OCI-LY7 (cell line): ENCODE measurements around the gene ZMYM5. TPM values are rescaled to one million over a fixed set of nuclear protein-coding genes. Genes with fewer than 3 reads are reported as not detected.
A peak's percentile ranks its signal among the peaks of the same experiment; 100 is the strongest.
"Not testable (repeated sequence)": the region's sequence is repeated elsewhere in the genome, so short reads cannot be mapped to it uniquely, and the experiment has no call there.

Experiments
- BruUV-seq: library from RNA; stranded (reverse); fragments of 400-500 nt; replicated peaks from 2 replicates; lab custom pipeline; 2021; lab: Mats Ljungman, UMichigan
- CTCF ChIA-PET: fragments of 300-600 bp; sonication (Branson Sonifier 250); formaldehyde crosslinking; loops from one replicate; lab custom pipeline; 2022; ENCODE audit warnings: antibody characterized with exemption; ENCODE audit not compliant: unreplicated experiment; lab: Charles Lee
- POLR2A ChIA-PET: fragments of 300-600 bp; sonication (Branson Sonifier 250); formaldehyde crosslinking; loops from one replicate; lab custom pipeline; 2022; ENCODE audit warnings: antibody characterized with exemption; lab: Charles Lee
- DNase-seq: peaks from one replicate; pipeline ENCODE4 v3.0.0-alpha.2; 2015; ENCODE audit warnings: low spot score
- H2AFZ ChIP-seq: fragments of 200-600 bp; sonication (generic), shearing (Covaris generic); 2 replicates; pipeline ENCODE4 v1.6.1; 2014; ENCODE audit warnings: mild to moderate bottlenecking, antibody characterized with exemption, low read length, moderate library complexity
- H3K27ac ChIP-seq: fragments of 200-600 bp; sonication (generic); 2 replicates; pipeline ENCODE4 v1.5.1; 2014; ENCODE audit warnings: mixed run types, low read depth, mild to moderate bottlenecking, moderate library complexity, low read length, inconsistent platforms; ENCODE audit not compliant: poor library complexity, severe bottlenecking
- H3K36me3 ChIP-seq: fragments of 200-600 bp; sonication (generic); 2 replicates; pipeline ENCODE4 v1.6.1; 2014; ENCODE audit warnings: mild to moderate bottlenecking, antibody characterized with exemption, low read length, moderate library complexity, mixed read lengths; ENCODE audit not compliant: insufficient read depth
- H3K4me1 ChIP-seq: fragments of 200-600 bp; sonication (generic); 2 replicates; pipeline ENCODE4 v1.5.1; 2014; ENCODE audit warnings: mild to moderate bottlenecking, low read length; ENCODE audit not compliant: insufficient read depth, poor library complexity, severe bottlenecking
- H3K4me2 ChIP-seq: fragments of 200-600 bp; sonication (generic); 2 replicates; pipeline ENCODE4 v1.6.1; 2014; ENCODE audit warnings: mild to moderate bottlenecking, low read length
- H3K4me3 ChIP-seq: fragments of 200-600 bp; sonication (generic); 2 replicates; pipeline ENCODE4 v1.5.1; 2014; ENCODE audit warnings: mild to moderate bottlenecking, low read depth, low read length; ENCODE audit not compliant: poor library complexity, severe bottlenecking
- H3K79me2 ChIP-seq: fragments of 200-600 bp; sonication (generic); 2 replicates; pipeline ENCODE4 v1.6.1; 2016; ENCODE audit warnings: low read depth, mild to moderate bottlenecking, low read length, moderate library complexity, mixed read lengths; ENCODE audit not compliant: insufficient read depth
- H3K9me2 ChIP-seq: fragments of 200-600 bp; sonication (generic); 2 replicates; pipeline ENCODE4 v1.6.1; 2016; ENCODE audit warnings: mild to moderate bottlenecking, low read length, mixed read lengths; ENCODE audit not compliant: insufficient read depth
- H3K9me3 ChIP-seq: fragments of 200-600 bp; sonication (generic); 2 replicates; pipeline ENCODE4 v1.6.1; 2014; ENCODE audit warnings: mild to moderate bottlenecking, mixed run types, low read length, mixed read lengths
- H4K20me1 ChIP-seq: fragments of 200-600 bp; sonication (generic); 2 replicates; pipeline ENCODE4 v1.6.1; 2014; ENCODE audit warnings: mild to moderate bottlenecking, antibody characterized with exemption, low read length, moderate library complexity, mixed read lengths; ENCODE audit not compliant: insufficient read depth
- EZH2phosphoT487 ChIP-seq: fragments of 200-600 bp; sonication (generic); IDR thresholded peaks from 2 replicates; pipeline ENCODE4 v1.6.1; 2018; ENCODE audit warnings: low read depth, borderline replicate concordance, mild to moderate bottlenecking, mixed run types, antibody characterized with exemption, low read length, moderate library complexity, mixed read lengths
- intact Hi-C: fragments of 100-400 bp; cut with micrococcal nuclease; formaldehyde crosslinking; loops from one replicate; pipeline ENCODE4 v1.10.0; 2022; ENCODE audit not compliant: unreplicated experiment
- total RNA-seq, 2 experiments: library from RNA; depleted of rRNA in 1 of 2; stranded (reverse); fragments of >200 nt in 1 of 2; shearing (Covaris generic) in 1 of 2; gene quantifications; 2 replicates each; pipeline ENCODE4 v1.2.3, GENCODE V29; 2014 to 2022
- TF ChIP-seq, protein P1 (sequence below): fragments of 200-600 bp; sonication (generic); conservative IDR thresholded peaks from 2 replicates; pipeline ENCODE4 v1.5.1; 2014; ENCODE audit warnings: mild to moderate bottlenecking, antibody characterized with exemption, low read length, moderate library complexity, mixed read lengths

The ZMYM5 gene
- total RNA-seq, 2 experiments from 2014 or later, result 10.2 to 15.2 TPM

GRCh38 chr13:19781526-19781925 is 81.9 kb downstream of the ZMYM5 start:
- H3K27ac ChIP-seq, result peak overlapping the region; percentile 92
- H3K4me2 ChIP-seq, result peak overlapping the region; percentile 79
- peaks cover 38% of the 10 kb centered on the region for H3K79me2 ChIP-seq
- peaks cover 24% of the 10 kb centered on the region for H3K36me3 ChIP-seq
- ChIA-PET POLR2A (interaction anchor here (0.5 to 1.2 kb wide), 4 partner anchors 11 to 147 kb away, joined by 3 to 4 read pairs (median 4); no protein-coding TSS in a partner anchor), CTCF (no interaction called here)
- H2AFZ ChIP-seq, result no peak overlapping the region
- H3K9me3 ChIP-seq, result peaks cover 4% of the 10 kb centered on the region; the same call in 1 of the 2 replicates
- no peak for TF ChIP-seq EZH2phosphoT487
- TF ChIP-seq, protein P1, sequence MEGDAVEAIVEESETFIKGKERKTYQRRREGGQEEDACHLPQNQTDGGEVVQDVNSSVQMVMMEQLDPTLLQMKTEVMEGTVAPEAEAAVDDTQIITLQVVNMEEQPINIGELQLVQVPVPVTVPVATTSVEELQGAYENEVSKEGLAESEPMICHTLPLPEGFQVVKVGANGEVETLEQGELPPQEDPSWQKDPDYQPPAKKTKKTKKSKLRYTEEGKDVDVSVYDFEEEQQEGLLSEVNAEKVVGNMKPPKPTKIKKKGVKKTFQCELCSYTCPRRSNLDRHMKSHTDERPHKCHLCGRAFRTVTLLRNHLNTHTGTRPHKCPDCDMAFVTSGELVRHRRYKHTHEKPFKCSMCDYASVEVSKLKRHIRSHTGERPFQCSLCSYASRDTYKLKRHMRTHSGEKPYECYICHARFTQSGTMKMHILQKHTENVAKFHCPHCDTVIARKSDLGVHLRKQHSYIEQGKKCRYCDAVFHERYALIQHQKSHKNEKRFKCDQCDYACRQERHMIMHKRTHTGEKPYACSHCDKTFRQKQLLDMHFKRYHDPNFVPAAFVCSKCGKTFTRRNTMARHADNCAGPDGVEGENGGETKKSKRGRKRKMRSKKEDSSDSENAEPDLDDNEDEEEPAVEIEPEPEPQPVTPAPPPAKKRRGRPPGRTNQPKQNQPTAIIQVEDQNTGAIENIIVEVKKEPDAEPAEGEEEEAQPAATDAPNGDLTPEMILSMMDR, result no peak
- peaks cover 9% of the 10 kb centered on the region for H3K4me1 ChIP-seq
- H3K9me2 ChIP-seq, result no peaks in the 10 kb centered on the region
- H4K20me1 ChIP-seq, result peaks cover 4% of the 10 kb centered on the region
- DNase-seq, result no peak
- peak overlapping the region; percentile 100 for H3K4me3 ChIP-seq
- intact Hi-C loops, result loop anchor here (5.0 kb wide), 1 partner anchor 191 kb away; no protein-coding TSS in a partner anchor
- no TSS peak for BruUV-seq

DNA sequence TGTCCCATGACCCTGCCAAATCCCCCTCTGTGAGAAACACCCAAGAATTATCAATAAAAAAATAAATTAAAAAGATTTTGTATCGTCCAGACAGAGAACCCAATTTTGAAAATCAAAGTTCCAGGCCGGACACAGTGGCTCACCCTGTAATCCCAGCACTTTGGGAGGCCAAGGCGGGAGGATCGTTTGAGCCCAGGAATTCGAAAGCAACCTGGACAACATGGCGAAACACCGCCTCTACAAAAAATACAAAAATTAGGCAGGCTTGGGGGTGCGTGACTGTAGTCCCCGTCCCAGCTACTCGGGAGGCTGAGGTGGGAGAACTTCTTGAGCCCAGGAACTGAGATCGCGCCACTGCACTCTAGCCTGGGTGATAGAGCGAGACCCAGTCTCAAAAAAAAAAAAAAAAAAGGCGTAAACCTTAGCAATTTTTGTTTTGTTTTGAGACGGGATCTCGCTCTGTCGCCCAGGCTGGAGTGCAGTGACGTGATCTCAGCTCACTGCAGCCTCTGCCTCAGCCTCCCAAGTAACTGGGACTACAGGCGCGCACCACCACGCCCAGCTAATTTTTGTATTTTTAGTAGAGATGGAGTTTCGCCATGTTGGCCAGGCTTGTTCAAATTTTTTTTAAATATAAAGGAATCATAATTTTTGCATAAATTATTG is 82.6 kb downstream of the ZMYM5 start:
- CTCF ChIA-PET, result interaction anchor here (0.5 kb wide), 1 partner anchor 17 kb away, joined by 3 read pairs; no protein-coding TSS in a partner anchor
- DNase-seq, result peak; percentile 7
- not testable (repeated sequence) for H3K9me2 ChIP-seq, H2AFZ ChIP-seq, H3K9me3 ChIP-seq, BruUV-seq, H4K20me1 ChIP-seq, H3K27ac ChIP-seq
- intact Hi-C loops, result loop anchor here (5.0 kb wide), 1 partner anchor 191 kb away; no protein-coding TSS in a partner anchor
- POLR2A ChIA-PET, result interaction anchor here (0.7 to 1.2 kb wide), 3 partner anchors 16 to 146 kb away, joined by 3 to 4 read pairs (median 3); no protein-coding TSS in a partner anchor
- Histone ChIP-seq H3K36me3 (peaks cover 30% of the 10 kb centered on the region), H3K79me2 (peaks cover 45% of the 10 kb centered on the region), H3K4me2 (peak overlapping the region; percentile 79), H3K4me3 (peak overlapping the region; percentile 100), H3K4me1 (peaks cover 16% of the 10 kb centered on the region)

Other genes with a start within 250 kb of the ZMYM5 start
- gene MPHOSPH8, start 230.0 kb downstream of the ZMYM5 start, total RNA-seq (2014; rRNA removed; shearing (Covaris generic)), result 12.8 and 15.9 TPM in 2 replicates
- 26.6 and 31.1 TPM in 2 replicates for gene MPHOSPH8, start 230.0 kb downstream of the ZMYM5 start, total RNA-seq (2022)
- gene PSPC1, start 80.7 kb downstream of the ZMYM5 start, total RNA-seq (2014; rRNA removed; shearing (Covaris generic)), result 115 and 144 TPM in 2 replicates
- gene PSPC1, start 80.7 kb downstream of the ZMYM5 start, total RNA-seq (2022), result 91.5 and 94.8 TPM in 2 replicates
- 50.4 and 59.9 TPM in 2 replicates for gene ZMYM2, start 95.1 kb upstream of the ZMYM5 start, total RNA-seq (2014; rRNA removed; shearing (Covaris generic))
- 64.7 and 80.7 TPM in 2 replicates for gene ZMYM2, start 95.1 kb upstream of the ZMYM5 start, total RNA-seq (2022)